ENCODE results near the gene MRTFA.

DNA sequence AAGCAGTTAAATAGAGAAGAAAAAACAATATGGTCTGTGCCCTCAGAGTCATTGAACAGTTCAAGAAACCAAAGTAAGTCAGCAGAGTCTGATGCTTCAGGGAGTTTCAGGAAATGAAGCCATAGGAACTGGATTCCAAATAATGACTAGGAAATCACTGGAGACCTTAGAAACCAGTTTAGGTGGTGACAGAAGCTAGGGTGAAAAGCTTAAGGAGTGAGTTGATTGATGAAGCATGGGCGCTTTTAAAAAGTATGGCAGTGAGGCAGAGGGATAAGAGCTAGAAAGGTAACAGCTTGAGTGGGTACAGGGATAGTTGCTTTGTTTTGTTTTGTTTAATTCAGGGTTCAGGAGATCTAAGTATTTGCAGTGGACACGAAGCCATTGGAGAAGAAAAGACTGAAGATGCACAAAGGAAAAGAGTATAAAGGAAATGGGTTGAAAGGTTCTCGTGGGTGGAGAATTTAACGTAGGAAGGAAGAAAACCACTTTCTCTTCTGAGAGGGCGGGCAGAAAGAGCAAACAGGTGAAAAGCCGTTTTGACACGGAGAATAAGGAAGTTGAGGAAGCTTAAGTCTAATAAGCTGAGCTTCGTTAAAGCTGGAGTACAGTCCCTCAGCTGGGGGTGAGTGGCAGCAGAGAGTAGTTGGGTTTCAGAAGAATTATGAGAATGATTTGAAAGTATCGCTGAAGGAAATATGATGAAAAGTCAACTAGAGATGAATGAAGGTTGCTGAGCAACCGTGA is 251.3 kb downstream of the MRTFA start:
- TF ChIP-seq SP1 (IDR thresholded peaks at IDR 0.05) (no peak), TAF1 (conservative IDR thresholded peaks at IDR 0.05) (no peak), RAD21 (IDR thresholded peaks at IDR 0.05) (no peak), YY1 (IDR thresholded peaks at IDR 0.05) (no peak)
- TF ChIP-seq, protein P1, sequence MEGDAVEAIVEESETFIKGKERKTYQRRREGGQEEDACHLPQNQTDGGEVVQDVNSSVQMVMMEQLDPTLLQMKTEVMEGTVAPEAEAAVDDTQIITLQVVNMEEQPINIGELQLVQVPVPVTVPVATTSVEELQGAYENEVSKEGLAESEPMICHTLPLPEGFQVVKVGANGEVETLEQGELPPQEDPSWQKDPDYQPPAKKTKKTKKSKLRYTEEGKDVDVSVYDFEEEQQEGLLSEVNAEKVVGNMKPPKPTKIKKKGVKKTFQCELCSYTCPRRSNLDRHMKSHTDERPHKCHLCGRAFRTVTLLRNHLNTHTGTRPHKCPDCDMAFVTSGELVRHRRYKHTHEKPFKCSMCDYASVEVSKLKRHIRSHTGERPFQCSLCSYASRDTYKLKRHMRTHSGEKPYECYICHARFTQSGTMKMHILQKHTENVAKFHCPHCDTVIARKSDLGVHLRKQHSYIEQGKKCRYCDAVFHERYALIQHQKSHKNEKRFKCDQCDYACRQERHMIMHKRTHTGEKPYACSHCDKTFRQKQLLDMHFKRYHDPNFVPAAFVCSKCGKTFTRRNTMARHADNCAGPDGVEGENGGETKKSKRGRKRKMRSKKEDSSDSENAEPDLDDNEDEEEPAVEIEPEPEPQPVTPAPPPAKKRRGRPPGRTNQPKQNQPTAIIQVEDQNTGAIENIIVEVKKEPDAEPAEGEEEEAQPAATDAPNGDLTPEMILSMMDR (IDR thresholded peaks at IDR 0.05; ENCODE audit: low read depth, low read length, missing input control) = no peak
- TF ChIP-seq, protein P2, sequence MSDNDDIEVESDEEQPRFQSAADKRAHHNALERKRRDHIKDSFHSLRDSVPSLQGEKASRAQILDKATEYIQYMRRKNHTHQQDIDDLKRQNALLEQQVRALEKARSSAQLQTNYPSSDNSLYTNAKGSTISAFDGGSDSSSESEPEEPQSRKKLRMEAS (IDR thresholded peaks at IDR 0.05) = no peak
